NOMO-1 treated with DMSO at 0.1 percent for 48 hours (cell line): ENCODE measurements around the gene PPM1J.
"Not testable (repeated sequence)": the region's sequence is repeated elsewhere in the genome, so short reads cannot be mapped to it uniquely, and the experiment has no call there.

Experiments
- DNase-seq: peaks from one replicate; lab custom pipeline; 2025; ENCODE audit not compliant: unreplicated experiment; lab: John Stamatoyannopoulos, UW

The PPM1J gene

GRCh38 chr1:112722601-112723510 lies 7.7 kb upstream of the PPM1J start:
- no peak for DNase-seq

- DNase-seq: no peak
Observed at GRCh38 chr1:112721966-112722524, 6.9 kb upstream of the PPM1J start.

DNA sequence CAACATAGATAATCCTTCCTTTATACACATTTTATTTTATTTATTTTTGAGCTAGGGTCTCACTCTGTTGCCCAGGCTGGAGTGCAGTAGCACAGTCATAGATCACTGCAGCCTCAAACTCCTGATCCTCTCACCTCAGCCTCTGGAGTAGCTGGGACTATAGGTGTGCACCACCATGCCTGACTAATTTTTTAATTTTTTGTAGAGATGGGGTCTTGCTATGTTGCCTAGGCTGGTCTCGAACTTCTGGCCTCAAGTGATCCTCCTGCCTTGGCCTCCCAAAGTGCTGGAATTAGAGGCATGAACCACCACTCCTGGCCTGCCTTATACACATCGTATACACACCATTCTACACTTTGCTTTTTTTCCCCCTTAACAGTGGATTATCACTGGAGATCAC lies 6.2 kb upstream of the PPM1J start:
- DNase-seq: not testable (repeated sequence)

GRCh38 chr1:112720800-112721199 lies 5.7 kb upstream of the PPM1J start:
- no peak for DNase-seq

DNA sequence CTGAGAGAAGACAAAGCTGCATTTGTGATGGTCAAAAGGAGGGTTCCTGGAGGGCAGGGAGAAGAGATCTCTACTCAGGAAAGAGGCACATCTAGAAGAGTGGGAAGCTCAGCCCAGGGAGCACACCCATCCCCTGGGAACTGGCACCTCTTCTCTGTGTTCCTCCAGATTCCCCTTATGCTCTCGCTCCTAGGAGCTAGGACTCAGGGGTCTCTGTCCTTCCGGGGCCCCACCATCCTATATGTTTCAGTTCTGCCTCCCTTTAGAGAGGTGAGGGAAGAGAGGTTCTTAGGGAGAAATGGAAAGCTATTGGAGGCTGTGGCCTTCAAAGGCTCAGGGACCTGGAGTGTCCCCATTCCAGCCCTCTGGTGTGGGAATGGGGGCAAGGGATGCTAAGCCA lies 4.6 kb upstream of the PPM1J start:
- no peak for DNase-seq

GRCh38 chr1:112718691-112719418 lies 3.7 kb upstream of the PPM1J start:
- peak; percentile 42 for DNase-seq

DNA sequence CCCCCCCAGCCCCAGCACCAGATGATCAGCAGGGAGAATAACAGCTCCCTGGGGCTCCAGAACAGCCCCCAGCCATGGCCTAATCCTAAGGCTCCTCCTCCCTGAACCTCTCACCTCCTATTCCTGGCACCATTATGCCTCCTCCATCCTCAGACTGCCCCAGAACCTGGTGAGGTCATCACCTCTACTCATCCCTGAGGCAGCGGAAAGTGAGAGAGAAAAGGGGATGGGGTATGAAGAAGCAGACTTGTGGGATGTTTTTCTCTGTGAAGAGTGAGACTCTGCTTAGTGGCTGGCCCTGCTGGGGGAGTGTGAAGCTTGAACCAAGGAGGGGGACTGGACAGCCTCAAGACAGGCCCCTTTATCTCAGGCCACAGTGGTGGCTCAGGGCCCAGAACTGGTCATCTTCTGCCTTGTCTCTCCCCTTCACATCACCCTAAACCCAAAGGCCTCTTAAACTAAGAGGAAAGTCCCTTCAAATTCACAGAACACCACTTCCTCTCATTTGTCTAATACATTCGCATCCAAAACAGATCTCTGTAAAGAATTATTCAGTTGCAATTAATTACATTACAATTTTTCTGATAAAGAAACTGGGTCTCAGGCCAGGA lies 2.2 kb upstream of the PPM1J start:
- no peak for DNase-seq

DNA sequence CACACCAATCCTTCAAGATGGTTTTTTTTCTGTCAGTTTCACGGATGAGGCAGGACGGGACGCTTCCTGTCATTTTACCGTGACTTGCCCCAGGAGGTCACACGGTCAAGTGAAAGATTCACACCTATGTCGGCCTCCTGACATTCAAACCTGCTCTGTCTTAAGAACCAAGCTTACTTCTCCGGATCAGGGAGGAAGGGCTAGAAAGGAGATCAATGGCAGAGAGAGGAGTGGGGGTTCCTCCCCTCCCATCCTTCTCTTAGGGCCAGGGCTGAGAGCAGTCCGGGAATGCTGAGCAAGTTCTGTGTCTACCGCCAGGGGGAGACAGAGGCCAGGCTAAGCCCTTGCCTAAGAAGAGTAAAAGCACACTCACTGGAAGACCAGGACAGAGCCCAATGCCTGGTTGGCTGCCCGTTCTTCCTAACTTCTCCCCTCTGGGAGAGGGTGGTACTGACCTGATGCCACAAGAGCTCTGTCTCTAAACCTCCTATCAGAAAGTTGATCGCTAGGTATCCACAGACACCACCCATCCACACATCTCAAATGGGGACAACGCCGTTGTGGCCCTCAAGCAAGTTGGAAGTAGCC lies 1.1 kb upstream of the PPM1J start:
- peak; percentile 40 for DNase-seq

DNA sequence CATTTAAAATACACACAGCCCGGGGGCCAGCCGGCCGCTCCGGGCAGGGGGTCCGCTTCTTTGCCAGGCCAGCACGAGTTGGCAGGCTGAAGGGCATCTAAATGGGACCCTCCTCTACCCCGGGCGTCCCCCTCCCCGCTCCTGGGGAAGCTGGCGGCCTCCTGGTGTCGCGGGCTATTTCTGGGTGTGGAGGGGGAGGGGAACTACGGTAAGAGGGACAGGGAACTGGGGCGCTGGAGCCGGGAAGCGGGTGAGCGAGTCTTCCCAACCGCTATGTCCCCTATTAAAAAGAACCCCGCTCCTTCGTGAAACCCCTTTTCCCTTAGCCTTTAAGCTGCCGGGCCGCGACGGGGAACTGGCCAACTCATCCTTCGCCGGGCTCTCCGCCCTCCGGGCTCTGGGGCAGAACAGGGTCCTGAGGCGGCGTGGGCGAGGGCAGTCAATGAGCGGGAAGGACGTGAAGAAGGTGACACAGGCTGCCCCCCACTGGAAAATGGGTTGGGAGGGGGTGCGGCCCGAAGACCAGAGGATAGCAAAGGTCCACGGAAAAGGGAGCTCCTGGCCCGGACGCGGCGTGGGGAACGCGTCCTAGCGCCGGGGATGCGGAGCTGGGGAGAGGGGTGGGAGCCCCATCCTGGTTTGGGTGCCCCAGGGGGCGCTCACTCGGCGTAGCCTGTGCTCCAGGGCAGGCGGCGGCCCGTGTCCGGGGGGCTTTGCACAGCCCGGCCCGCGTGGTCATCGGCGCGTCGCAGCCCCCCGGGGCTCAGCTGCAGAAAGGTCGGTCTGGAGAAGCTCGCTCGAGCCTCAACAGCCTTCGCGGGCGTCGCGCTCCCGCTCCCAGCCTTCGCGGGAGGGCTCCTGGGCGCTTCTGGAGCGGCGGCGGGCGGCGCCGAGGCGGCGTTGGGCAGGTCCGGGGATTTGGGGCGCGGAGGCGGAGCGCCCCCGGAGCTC lies 544 bp downstream of the PPM1J start:
- DNase-seq: no peak

DNA sequence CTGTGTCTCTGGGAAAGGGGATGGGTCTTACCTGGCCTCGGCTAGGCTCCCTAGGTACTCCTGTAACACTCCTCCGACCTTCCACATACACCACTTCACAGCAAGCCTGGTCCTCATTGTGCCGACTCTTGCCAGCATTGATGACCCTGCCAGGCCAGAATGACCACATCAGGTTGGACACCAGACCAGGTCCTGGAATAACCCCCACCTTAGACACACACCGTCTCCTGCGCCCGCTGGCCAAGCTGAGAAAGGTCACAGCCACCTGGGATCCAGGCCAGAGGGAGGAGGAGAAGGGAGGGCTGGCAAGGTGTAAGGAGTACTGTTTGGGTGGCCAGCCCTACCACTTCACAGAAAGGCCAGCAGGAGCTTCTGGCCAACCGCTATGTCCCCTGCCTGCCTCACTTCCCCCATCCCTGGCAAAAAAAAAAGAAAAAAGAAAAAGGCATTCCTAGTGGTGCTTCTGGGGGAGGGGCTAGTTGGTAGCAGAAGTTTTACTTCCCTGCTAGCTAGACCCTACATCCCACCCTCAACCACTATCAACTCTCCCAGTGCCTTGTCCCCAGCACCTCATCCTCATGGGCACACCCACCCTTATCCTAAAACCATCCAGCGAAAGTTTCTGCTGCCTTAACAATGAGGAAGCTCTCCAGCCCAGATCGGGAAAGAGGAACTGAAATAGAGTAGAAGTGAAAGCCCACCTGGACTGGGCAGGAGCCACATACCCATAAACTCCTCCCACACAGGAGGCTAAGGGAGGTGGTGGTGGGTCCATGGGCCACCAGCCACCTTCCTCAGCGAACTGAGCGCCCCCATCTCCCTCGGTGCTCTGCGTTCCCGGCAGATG lies 1.4 kb downstream of the PPM1J start:
- DNase-seq: peak; percentile 80

DNA sequence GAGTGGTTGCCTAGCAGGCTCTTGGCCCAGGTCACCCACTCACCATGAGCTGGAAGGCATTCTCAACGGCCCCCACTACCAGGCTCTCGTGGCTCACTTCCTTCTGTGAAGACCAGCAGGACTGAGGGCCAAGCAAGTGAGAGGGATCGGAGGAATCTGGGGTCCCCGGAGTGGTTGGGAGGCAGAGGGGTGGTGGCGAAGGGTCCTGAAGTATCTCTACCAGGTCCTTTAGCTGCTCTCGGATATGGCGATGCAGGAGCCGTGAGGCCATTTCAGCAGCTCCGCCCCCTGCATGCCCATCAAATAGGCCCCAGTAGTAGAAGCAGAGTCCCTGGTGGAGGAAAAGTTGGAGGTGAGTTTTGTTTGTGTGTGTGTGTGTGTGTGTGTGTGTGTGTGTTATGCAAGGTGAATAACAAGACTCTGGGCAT lies 2.4 kb downstream of the PPM1J start:
- DNase-seq: no peak

DNA sequence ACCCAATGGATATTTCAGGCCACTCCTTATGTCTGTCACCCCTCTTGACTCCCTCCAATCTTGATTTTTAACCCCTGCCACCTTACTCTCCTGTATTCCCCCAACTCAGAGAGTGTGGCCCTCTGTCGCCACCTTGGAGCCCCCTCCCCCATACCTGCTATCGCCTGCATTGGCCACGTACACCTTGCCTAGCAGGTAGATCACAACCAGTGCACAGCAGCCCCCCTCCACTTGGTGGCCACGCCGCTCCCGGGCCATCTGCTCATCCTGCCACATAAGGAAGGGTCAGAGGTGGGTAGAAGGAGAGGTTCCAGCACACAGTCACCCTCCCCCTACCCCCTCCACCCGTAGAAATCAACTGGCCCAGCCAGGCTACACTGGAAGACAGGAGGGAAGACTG lies 2.9 kb downstream of the PPM1J start:
- DNase-seq: no peak

- no peak for DNase-seq
Observed at GRCh38 chr1:112711670-112712069, 3.5 kb downstream of the PPM1J start.

DNA sequence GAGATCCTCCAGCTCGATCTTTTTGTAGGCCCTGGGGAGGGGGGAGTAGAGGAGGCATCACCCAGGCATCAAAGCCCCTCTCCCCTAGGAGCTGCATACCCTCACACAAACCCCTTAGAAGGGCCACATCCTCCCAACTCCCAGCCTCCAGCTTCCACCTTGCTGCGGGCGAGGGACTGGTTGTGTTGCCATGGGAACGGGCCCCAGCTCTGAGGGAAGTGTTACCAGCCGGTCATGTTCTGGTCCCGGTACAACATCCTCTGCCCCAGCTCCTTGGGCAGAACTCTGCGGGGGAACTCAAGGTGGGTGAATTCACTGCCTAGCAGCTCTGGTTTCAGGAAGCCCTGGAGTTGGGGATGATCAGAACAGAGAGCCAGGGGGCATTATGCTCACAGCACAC lies 4.1 kb downstream of the PPM1J start:
- no peak for DNase-seq

GRCh38 chr1:112710586-112710985 lies 4.5 kb downstream of the PPM1J start:
- no peak for DNase-seq

- no peak for DNase-seq
Observed at GRCh38 chr1:112710159-112710558, 5.0 kb downstream of the PPM1J start.

DNA sequence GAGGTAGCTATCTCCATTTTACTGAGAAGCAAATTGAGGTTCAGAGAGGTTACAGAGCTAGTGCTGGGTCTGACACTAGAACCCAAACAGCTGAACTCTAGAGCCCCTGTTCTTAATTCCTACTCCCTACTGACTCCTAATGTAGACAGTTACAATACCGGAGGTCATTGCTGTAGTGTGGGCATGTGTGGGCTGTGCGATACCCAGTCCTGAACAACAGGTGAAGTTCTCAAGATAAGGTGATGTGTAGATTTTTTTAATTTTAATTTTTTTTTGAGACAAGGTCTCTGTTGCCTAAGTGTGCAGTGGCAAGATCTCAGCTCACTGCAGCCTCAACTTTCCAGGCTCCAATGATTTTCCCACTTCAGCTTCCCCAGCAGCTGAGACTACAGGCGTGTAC lies 6.6 kb downstream of the PPM1J start:
- DNase-seq: no peak

DNA sequence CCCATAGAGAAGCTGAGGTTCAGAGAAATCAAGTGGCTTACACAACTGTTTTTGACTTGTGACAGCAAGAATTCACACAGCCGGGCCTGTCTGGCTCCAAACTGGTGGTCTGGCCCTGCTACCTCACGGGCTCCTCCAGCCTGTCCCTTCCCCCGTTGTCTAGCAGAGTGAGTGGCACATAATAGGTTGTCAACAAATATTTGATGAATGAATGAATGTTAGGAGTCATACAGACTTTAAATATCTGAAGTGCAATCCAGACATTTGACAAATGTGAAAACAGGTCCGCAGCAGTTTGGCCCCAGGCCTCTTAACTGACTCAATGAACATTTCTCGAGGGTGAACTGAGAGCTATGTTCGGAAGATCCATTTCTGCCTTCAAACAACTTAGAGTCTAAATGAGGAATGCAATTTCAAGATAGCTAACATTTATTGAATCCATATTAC lies 7.1 kb downstream of the PPM1J start:
- DNase-seq: no peak
